GM21723 (cell line): ENCODE results near the gene CARD16.

ENCODE experiments used
- ATAC-seq: cut with Tn5 transposase; IDR thresholded peaks from one replicate; pipeline ENCODE4 v1.9.1; 2021; ENCODE audit warnings: mild to moderate bottlenecking, moderate library complexity; ENCODE audit not compliant: unreplicated experiment

Gene CARD16

DNA sequence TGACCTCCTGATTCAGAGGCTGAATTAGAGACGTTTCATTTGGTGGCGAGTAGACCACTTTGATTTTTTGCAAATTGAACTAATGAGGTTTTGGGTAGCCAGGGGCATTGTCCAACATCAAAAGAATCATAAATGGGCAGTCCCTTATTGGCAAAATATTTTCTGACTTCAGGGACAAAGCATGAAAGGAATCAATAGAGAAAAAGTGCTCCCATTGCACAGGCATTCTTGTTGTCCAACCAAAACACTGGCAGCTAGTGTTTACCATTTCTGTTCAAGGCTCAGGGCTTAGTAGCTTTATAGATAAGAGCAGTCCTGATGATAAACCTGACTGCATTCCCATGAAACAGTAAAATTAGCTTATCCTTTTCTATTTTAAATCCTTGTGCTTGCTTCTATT, 6.4 kb upstream of the CARD16 start:
- ATAC-seq: no peak

DNA sequence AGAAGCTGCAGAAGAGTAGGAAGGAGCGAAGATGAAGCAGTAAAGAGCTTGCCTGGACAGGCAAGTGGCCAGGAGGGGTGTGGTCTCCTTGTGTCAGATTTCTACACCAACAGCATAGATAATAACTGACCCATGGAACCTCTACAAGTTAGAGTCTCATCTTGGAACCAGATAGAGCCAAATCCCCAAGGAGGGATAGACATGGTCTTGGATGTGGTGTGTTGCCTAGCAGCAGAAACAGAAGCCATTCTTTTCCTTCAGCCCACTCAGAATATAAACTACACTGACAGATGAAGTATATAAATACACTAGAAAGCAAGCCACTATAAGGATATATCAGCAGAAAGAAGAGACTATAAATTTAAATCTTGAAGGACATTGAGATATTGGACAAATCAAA, 4.3 kb upstream of the CARD16 start:
- no peak for ATAC-seq

DNA sequence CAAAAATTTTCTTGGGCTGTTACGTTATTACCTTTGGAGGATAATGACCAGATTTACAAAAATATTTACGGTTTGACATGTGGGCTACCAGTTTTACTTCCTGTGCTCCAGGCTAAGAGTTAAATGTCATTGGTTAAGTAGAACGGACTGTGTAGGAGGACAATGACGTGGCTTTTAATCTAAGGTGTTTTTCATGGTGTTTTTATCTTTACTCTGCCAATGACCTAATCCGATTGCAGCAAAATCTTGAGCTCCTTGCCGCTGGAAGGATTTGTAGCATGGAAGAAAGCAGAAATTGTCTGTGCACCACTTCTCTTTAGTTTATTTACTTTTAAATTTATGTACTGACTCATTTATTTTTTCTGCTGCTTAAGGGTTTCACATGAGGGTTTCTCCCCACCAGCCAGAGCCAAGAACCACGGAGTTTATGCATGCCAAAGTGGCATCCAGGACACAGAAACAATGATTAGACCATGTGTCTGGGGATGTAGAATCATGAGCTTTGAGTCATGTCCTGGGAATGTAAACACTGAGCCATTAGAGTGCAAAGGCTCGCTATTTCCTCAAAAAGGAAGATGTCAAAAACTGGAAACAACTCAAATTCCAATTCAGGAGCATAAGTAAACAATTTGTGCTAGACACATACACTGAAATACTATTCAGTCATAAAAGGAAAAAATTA, 1.9 kb upstream of the CARD16 start:
- ATAC-seq: no peak

DNA sequence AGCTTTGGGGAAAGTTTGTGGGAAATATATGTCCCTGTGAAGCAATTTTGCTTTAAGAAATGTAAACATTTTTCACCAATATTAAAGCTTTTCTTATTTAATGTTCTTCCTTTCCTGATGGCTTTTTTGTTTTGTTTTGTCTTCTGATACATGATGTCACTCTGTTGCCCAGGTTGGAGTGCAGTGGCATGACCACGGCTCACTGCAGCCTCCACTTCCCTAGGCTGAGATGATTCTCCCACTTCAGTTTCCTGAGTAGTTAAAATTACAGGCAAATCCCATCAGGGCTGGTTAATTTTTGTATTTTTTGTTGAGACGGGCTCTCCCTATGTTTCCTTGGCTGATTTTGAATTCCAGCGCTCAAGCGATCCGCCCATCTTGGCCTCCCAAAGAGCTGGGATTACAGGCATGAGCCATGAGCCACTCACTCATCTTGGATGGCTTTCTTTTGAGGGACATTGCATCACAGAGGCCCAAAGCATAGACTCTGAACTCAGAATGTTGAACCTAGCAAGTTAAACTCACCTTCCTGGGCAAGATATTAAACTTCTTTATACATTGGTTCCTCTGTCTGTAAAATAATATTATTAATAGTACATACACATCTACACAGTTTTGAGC, 651 bp upstream of the CARD16 start:
- no peak for ATAC-seq

DNA sequence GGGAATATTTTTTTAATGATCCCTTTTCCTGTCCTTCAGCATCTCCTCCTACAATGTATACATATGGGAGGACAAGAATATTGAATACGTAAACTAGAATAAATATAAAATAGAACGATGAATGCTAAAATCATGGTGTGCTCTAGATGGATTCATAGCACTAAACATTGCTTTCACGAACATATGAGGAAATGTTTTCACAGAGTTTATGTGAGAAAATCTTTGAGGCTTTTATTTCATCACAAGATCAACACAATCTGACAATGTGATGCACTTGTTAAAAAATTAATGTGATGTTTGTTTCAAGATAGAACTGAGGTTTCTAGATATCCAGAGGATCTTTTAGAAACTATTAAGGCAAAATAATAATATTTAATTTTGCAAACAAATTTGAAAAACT, 3.0 kb downstream of the CARD16 start:
- ATAC-seq: no peak

DNA sequence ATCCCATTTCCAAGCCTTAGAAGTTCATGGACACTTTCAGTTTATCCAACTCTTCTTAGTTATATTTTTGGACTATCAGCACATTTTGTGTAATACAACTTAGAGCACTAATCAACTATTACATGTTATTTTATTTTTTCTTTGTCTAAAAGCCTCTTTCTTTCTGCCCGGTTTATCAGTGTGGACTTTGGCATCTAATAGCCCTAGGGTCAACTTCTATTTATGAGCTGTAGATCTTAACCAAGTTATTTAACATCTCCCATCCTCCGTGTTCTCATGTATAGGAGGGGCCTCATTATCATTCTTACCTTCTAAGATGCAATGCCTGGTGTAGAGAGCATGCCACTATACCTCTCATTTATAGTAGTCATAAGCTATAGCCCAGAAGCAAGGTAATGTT, 4.4 kb downstream of the CARD16 start:
- ATAC-seq: no peak

DNA sequence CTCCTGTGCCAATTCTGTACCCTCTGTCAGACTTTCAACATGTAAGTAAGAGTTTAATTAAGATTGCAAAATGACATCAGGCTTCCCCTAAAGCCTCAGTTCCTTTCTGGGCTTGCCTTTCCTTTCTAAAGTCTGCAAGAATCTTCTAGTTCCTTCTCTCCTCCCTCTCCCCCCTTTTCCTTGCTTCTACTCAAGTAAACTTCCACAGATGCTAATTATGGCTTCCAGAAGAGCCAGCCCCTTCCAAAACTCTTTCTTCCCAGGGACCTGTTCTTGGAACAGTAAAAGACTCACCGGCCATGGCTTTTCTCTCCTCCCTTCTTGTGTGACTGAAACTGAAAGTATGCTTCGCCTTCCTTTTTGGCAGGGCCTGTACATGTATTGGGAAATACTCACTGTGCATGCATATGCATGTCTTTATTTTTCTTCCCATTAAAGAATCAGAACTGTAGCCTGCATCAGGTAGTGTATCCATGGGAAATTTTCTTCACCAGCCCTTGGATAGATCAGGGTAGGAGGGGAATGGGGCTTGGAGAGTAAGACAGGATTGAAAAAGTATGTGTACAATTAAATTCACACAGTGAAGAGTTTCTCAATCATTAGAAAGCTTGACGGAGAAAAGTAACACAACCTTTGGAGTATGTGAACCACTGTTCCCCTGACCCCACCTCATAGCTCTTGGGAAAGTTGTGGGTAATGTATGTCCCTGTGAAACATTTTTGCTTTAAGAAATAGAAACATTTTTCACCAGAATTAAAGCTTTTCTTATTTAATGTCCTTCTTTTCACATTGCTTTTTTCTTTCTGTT, 10.1 kb downstream of the CARD16 start, which contains the start of gene CASP1:
Gene CASP1 (minus strand): TSS at position 332 of the 808 bp plus-strand sequence. CDS start 31 bp downstream, at position 301.
- peak; percentile 87 for ATAC-seq

DNA sequence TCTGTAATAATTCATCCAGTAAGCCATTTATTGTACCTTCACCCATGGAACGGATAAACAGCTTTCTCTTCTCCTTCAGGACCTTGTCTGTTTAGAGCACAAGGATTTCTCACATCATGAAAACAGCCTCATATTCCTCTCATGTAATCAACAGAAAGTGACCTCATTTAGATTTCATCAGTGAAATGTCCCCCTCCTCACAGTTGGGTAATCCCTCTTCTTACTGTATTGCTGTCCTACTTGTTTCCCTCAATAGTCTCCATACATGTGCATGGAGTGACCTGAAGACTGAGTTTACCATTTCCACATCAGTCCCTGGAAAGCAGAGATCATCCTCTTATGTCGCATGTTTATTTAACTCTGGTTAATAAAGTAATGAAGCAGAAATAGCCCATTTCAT, 10.7 kb downstream of the CARD16 start:
- ATAC-seq: peak; percentile 4

DNA sequence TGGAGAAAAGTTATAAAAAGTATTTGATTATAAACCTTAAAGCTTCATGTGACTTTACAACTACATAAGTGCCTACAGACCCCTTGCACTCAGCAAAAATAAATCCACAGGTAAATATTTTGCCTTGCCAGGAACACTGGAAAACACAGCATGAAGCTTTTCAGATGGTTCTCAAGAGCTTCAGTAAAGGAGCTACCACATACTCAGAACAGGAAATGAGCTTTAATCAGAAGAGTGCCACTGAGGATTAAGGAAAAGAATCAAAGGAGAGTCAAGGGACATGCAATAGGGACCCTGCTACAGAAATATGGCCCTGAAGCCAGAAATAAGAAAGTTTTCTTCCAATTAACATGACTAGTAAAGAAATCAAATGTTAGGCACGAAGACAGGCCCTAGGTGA, 11.4 kb downstream of the CARD16 start:
- ATAC-seq: no peak

DNA sequence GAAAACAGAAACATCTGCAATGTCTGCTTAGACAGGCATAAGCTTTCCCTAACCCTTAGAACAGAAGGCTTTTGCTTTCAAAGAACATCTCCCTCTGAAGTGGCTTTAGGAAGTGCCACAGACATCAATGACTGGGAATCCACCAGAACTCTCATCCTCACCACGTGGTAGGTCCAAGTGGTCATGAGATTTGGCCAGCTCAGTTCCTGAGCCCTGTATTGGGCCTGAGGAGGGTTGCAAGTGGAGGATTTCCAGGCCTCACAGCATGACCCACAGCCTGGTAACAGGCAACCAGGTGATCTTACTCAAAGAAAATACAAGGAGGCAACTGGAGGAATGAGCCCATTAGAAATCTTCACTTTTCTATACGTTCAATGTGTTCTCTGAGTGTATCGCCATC, 11.8 kb downstream of the CARD16 start:
- no peak for ATAC-seq

DNA sequence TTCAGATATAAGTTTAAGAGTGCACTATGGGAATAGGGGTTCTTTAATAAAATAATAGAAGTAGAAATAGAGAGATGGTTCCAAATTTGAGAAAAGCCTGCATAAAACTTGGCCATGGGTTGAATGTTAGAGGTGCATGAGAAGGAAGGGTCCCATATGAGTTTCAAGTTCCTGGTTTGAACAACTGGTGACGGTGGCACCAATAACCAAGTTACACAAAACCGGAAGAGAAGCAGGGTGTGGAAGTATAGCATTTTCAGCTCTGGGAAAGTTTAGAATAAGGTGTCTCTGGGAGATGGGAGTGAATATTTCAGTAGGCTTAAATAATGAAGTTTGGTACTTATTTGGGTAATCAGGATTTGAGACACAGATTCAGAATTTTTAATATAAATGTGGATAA, 12.6 kb downstream of the CARD16 start:
- no peak for ATAC-seq

DNA sequence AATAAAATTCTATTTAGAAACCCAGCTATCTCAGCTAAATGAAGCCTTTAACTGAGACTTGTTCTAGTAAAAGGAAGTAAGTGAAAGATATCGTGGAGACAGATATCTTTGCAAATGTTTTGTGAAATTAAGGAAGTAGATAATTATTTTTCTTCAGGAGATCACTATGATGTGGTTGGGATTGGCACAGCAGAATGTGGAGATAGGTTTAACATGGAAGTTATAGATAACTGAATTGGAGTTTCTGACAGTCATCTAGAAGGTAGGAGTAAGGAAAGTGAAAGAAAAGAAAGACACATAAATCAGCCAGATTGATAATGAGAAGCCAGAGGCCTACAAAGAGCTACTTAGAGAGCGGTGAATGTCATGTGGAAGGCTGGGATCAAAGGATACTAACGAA, 17.5 kb downstream of the CARD16 start:
- no peak for ATAC-seq

DNA sequence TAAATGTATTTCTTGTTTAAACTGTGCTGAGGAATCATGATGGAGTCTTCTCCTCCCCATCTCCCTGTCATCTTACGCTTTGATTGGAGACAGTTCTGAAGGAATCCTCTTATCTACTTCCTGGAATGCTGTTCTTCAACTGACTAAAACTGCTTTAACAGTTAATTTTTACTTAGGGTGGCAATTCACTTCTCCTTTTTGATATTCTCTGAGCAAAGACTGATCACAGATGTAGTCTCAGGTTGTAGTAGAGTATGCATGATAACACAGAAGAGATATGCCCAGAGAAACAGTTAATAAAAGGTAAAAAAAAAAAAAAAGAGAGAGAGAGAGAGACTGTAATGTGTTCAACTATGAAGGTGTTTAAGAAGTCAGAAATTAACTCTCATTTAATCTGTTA, 20.7 kb downstream of the CARD16 start:
- no peak for ATAC-seq

DNA sequence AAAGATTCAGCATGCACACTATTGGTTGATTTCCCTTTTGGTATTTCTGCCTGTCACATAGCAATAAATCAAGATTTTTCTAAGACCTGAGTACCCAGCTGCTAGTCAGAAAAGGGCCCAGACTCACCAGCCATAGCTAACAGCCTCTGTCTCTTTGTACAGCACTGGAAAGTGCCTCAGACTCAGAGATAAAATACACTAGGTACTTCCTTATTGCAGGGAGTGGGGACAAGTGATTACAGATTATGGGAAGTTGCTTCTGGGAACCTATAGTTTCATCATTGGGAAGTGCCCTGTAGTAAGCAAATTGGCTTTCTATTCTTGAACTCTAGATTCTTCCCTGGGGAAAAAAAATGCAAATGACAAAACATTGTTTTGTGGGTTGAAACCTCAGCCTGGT, 22.1 kb downstream of the CARD16 start, which contains the start of gene CASP5:
Gene CASP5 (minus strand): TSS at position 166 of the 400 bp plus-strand sequence. CDS start 32 bp downstream, at position 134.
- ATAC-seq: no peak

DNA sequence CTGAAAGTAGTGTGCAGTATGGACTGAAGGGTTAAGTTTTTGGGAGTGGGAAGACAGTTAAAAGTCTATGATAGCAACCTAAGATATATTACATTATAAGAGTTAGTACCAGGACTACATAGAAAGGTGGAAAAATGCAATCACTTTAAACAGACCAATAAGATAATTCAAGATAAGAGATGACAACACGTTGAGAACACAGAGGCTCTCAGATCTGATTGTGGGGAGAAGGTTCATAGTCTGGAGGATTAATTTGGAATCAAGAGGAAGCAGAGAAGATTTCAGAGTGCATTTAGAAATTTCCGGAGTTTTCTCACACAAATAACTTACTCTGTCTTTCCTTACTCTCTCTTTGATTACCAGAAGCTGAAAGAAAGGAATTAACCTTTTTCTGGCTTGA, 22.6 kb downstream of the CARD16 start:
- ATAC-seq: no peak

DNA sequence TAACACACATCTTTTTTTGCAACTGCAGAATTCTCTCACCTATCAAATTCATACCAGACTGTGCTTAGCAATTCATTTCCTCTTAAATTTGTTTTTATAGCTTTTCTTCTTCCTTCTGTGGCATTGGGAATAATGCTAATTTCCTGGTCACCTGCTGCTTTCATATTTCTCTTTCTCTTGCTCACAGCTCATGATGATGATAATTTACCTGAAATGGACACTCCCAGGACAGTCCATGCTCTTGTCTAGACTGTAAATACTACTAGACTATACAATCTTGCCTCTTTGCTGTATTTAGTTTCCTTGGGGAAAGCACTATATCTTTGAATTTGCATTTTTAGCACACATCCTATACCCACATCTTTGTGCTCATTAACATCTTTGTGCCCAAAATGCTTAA, 37.7 kb downstream of the CARD16 start:
- no peak for ATAC-seq

DNA sequence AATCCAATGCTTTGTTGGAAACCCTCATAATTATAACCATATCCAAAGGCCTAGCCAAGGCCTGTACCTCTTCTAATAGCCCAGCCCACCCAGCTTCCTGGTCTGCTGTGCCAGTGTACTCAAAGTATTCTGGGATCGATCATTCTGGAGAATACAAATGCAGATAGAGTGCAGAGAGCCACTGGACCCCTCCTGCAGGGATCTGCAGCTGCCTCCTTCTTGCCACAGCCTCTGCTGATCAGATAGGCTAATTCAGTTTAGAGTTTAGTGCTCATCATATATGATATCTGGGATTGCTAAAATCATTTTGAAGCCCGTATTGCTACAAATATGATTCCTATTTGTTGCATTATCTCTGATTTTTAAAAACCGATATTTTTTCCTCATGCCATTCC, 39.7 kb downstream of the CARD16 start:
- ATAC-seq: no peak

DNA sequence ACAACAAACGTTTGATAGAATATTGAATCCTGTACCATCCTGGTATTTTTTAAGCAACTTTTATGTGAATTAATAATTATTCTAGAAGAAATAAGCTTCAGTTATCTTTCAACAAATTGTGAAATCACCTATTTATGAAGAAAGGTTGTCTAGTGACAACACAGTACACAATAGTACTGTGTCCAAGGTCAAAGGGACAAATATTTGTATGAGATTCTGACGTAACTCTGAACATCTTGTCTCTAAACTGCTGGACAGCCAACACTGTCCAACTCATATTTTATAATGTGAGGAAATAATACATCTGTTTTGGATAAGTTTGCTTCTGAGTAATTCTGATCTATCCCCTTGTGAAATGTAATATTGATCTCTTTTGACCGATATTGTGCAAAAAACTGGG, 41.1 kb downstream of the CARD16 start:
- no peak for ATAC-seq

DNA sequence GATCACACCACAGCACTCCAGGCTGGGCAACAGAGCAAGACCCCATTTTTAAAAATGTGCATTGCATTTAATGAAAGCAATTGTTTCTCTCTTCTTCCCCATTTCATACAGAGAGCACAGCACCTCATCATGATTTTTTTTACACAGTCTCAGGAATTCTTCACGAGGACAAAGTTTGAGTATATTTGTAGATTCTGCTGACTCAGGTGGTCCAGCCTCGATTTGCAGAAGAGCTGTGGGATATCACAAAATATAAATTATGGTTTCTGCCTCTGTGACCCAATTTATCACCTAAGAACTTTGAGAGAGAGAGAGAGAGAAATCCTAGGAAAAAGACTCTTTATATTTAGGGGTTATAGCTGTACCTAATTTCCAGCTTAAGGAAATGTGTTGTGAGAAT, 42.0 kb downstream of the CARD16 start:
- ATAC-seq: no peak

DNA sequence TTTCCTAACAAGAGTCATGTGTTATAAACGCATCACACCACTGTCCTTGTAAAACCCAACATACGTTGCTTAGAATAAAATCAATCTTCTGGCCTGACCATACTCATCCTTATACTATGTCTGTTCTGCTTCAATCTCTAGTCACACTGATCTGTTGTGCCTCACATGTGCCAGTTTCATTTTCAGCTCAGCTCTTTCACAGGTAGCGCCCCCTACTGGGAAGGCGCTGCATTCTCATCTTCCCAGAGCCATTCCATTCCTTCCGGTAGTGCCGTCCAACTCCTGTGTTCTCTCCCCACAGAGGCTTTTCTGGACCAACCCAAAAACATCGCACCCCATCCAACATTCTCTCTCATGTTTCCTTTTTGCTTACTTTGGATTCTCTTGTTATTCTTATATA, 44.3 kb downstream of the CARD16 start:
- ATAC-seq: peak; percentile 92

DNA sequence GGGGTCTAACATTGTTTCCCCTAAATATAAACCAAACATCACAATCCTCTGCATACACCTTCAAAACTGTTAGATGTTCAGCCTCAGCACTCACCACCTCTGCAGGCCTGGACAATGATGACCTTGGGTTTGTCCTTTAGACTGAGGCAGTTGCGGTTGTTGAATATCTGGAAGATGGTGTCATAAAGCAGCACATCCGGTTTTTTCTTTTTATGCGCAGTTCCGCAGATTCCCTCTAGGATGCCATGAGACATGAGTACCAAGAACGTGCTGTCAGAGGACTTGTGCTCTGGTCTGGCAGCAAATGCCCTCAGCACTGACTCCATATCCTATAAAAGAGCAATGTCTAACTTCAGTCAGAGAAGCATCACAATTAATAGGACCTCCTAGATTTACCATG, 45.0 kb downstream of the CARD16 start:
- ATAC-seq: no peak

DNA sequence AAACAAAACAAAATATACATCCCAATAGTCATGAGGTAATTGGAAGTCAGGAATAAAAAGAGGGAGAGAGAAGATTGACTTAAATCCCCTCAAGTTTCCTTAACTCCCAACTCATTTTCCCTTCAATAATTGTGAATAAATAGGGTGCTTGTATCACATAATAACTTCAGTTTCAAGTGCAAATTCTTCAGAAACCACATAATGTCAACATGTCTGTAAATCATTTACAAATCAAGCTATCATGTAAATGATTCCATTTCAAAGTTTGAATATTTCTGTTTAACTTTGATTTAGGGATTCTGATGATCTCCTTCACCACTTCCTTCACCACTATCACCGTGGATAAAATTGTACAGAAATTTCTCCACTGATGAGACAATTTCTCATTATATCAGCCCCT, 45.4 kb downstream of the CARD16 start:
- no peak for ATAC-seq
